WTC11 (cell line): ENCODE results near the gene PI4K2B. TPM values are rescaled to one million over a fixed set of nuclear protein-coding genes. Genes with fewer than 3 reads are reported as not detected.
A peak's percentile ranks its signal among the peaks of the same experiment; 100 is the strongest.

ENCODE experiments used
- ATF2 ChIP-seq: sonication (generic); formaldehyde crosslinking; IDR thresholded peaks from 2 replicates; pipeline ENCODE4 v1.8.1; 2022; ENCODE audit warnings: low read depth, missing genetic modification reagents, borderline replicate concordance
- ATF6 ChIP-seq: sonication (generic); formaldehyde crosslinking; IDR thresholded peaks from 2 replicates; pipeline ENCODE4 v1.8.1; 2023; ENCODE audit warnings: mild to moderate bottlenecking, missing genetic modification reagents
- CREB1 ChIP-seq: sonication (generic); formaldehyde crosslinking; IDR thresholded peaks from 2 replicates; pipeline ENCODE4 v1.8.0; 2023; ENCODE audit warnings: mild to moderate bottlenecking, missing genetic modification reagents
- ELF4 ChIP-seq: sonication (generic); formaldehyde crosslinking; IDR thresholded peaks from 2 replicates; pipeline ENCODE4 v1.8.1; 2022; ENCODE audit warnings: low read depth, mild to moderate bottlenecking, moderate library complexity, missing genetic modification reagents
- FOXJ3 ChIP-seq: sonication (generic); formaldehyde crosslinking; IDR thresholded peaks from 2 replicates; pipeline ENCODE4 v1.9.0; 2021; ENCODE audit warnings: missing genetic modification reagents, mild to moderate bottlenecking, borderline replicate concordance
- GABPB1 ChIP-seq: sonication (generic); formaldehyde crosslinking; IDR thresholded peaks from 2 replicates; pipeline ENCODE4 v1.8.1; 2023; ENCODE audit warnings: mild to moderate bottlenecking, missing genetic modification reagents
- MYBL2 ChIP-seq: sonication (generic); formaldehyde crosslinking; IDR thresholded peaks from 2 replicates; pipeline ENCODE4 v1.8.1; 2023; ENCODE audit warnings: mild to moderate bottlenecking, moderate library complexity, missing genetic modification reagents
- SMAD3 ChIP-seq: sonication (generic); formaldehyde crosslinking; IDR thresholded peaks from 2 replicates; pipeline ENCODE4 v1.8.0; 2022; ENCODE audit warnings: missing genetic modification reagents, mild to moderate bottlenecking, borderline replicate concordance
- TCF7 ChIP-seq: sonication (generic); formaldehyde crosslinking; IDR thresholded peaks from 2 replicates; pipeline ENCODE4 v1.8.0; 2022; ENCODE audit warnings: mild to moderate bottlenecking, low read depth, missing genetic modification reagents, moderate library complexity
- TEAD1 ChIP-seq: sonication (generic); formaldehyde crosslinking; IDR thresholded peaks from 2 replicates; pipeline ENCODE4 v1.8.0; 2022; ENCODE audit warnings: mild to moderate bottlenecking, missing genetic modification reagents
- ZBTB21 ChIP-seq: sonication (generic); formaldehyde crosslinking; IDR thresholded peaks from 2 replicates; pipeline ENCODE4 v1.8.1; 2023; ENCODE audit warnings: mild to moderate bottlenecking, missing genetic modification reagents, borderline replicate concordance
- ZNF138 ChIP-seq: sonication (generic); formaldehyde crosslinking; conservative IDR thresholded peaks from 2 replicates; pipeline ENCODE4 v1.8.1; 2022; ENCODE audit warnings: mild to moderate bottlenecking, moderate library complexity, missing genetic modification reagents
- ZNF317 ChIP-seq: sonication (generic); formaldehyde crosslinking; IDR thresholded peaks from 2 replicates; pipeline ENCODE4 v1.8.1; 2023; ENCODE audit warnings: low read depth, mild to moderate bottlenecking, moderate library complexity, missing genetic modification reagents, borderline replicate concordance
- ZNF425 ChIP-seq: fragments of 250-450 bp; sonication (Bioruptor Pico); conservative IDR thresholded peaks from 2 replicates; pipeline ENCODE4 v1.9.0; 2021; ENCODE audit warnings: mild to moderate bottlenecking
- ZNF512 ChIP-seq: sonication (generic); formaldehyde crosslinking; IDR thresholded peaks from 2 replicates; pipeline ENCODE4 v1.8.1; 2022; ENCODE audit warnings: missing genetic modification reagents, borderline replicate concordance
- ZNF532 ChIP-seq: fragments of 250-450 bp; sonication (Bioruptor Pico); IDR thresholded peaks from 2 replicates; pipeline ENCODE4 v1.9.0; 2021; ENCODE audit warnings: mild to moderate bottlenecking, borderline replicate concordance
- total RNA-seq: library from RNA; stranded (reverse); gene quantifications from 3 replicates; pipeline ENCODE4 v1.2.3, GENCODE V29; 2021
- TF ChIP-seq, protein P1 (sequence below): sonication (generic); formaldehyde crosslinking; IDR thresholded peaks from 2 replicates; pipeline ENCODE4 v1.8.1; 2023; ENCODE audit warnings: mild to moderate bottlenecking, missing genetic modification reagents, moderate library complexity
- TF ChIP-seq, protein P2 (sequence below): sonication (generic); formaldehyde crosslinking; IDR thresholded peaks from 2 replicates; pipeline ENCODE4 v1.8.1; 2023; ENCODE audit warnings: mild to moderate bottlenecking, missing genetic modification reagents
- TF ChIP-seq, protein P3 (sequence below): sonication (generic); formaldehyde crosslinking; IDR thresholded peaks from 2 replicates; pipeline ENCODE4 v1.8.0; 2022; ENCODE audit warnings: mild to moderate bottlenecking, missing genetic modification reagents
- TF ChIP-seq, protein P4 (sequence below): fragments of 250-450 bp; sonication (Bioruptor Pico); IDR thresholded peaks from 2 replicates; pipeline ENCODE4 v2.1.2; 2022; ENCODE audit warnings: mild to moderate bottlenecking, moderate library complexity

Gene PI4K2B
- total RNA-seq, 1 experiment from 2014 or later: 15.1 TPM

DNA sequence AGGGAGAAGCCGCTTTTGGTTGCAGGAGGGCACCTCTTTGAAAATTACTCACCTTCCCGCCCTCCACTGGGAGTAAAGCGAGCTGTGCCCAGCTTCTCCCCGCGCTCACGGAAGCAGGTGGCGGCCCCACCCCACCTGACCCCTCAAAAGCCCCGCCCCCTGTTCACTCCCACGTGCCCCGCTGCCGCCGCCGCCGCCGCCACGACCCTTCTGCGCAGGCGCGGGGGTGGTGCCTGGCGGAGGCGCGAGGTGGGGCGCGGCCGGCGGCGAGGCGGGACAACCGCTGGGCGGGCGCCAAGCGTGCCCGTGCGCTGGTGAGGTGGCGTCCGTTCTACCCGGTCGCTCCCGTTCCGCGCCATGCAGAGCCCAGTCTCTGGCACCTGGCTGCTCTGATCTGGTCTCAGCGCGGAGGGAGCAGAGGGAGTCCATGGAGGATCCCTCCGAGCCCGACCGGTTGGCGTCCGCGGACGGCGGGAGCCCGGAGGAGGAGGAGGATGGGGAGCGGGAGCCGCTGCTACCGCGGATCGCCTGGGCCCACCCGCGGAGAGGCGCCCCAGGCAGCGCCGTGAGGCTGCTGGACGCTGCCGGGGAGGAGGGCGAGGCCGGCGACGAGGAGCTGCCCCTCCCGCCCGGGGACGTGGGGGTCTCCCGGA is at the start of gene PI4K2B (continued):
- TF ChIP-seq FOXJ3 (CRISPR knock-in tag): no peak
- no peak for TF ChIP-seq ATF2 (CRISPR knock-in tag)
- TF ChIP-seq ZNF425 (CRISPR knock-in tag): no peak
- TF ChIP-seq, protein P1, sequence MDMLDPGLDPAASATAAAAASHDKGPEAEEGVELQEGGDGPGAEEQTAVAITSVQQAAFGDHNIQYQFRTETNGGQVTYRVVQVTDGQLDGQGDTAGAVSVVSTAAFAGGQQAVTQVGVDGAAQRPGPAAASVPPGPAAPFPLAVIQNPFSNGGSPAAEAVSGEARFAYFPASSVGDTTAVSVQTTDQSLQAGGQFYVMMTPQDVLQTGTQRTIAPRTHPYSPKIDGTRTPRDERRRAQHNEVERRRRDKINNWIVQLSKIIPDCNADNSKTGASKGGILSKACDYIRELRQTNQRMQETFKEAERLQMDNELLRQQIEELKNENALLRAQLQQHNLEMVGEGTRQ: peak; percentile 89
- TF ChIP-seq ZNF317 (CRISPR knock-in tag): no peak
- TF ChIP-seq GABPB1 (CRISPR knock-in tag): no peak
- no peak; the same call in 1 of the 2 replicates for TF ChIP-seq ELF4 (CRISPR knock-in tag)
- peak; percentile 74; the same call in 1 of the 2 replicates for TF ChIP-seq ZBTB21 (CRISPR knock-in tag)
- TF ChIP-seq, protein P2, sequence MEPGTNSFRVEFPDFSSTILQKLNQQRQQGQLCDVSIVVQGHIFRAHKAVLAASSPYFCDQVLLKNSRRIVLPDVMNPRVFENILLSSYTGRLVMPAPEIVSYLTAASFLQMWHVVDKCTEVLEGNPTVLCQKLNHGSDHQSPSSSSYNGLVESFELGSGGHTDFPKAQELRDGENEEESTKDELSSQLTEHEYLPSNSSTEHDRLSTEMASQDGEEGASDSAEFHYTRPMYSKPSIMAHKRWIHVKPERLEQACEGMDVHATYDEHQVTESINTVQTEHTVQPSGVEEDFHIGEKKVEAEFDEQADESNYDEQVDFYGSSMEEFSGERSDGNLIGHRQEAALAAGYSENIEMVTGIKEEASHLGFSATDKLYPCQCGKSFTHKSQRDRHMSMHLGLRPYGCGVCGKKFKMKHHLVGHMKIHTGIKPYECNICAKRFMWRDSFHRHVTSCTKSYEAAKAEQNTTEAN (CRISPR knock-in tag): no peak
- no peak for TF ChIP-seq TCF7 (CRISPR knock-in tag)
- TF ChIP-seq, protein P3, sequence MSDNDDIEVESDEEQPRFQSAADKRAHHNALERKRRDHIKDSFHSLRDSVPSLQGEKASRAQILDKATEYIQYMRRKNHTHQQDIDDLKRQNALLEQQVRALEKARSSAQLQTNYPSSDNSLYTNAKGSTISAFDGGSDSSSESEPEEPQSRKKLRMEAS (CRISPR knock-in tag): peak; percentile 54; the same call in 1 of the 2 replicates
- TF ChIP-seq TEAD1 (CRISPR knock-in tag): peak; percentile 90
- TF ChIP-seq CREB1 (CRISPR knock-in tag): no peak
- no peak for TF ChIP-seq MYBL2
- no peak for TF ChIP-seq ZNF138 (CRISPR knock-in tag)
- TF ChIP-seq ZNF532: no peak
- no peak for TF ChIP-seq ZNF512
- no peak; the same call in 1 of the 2 replicates for TF ChIP-seq SMAD3 (CRISPR knock-in tag)
- TF ChIP-seq, protein P4, sequence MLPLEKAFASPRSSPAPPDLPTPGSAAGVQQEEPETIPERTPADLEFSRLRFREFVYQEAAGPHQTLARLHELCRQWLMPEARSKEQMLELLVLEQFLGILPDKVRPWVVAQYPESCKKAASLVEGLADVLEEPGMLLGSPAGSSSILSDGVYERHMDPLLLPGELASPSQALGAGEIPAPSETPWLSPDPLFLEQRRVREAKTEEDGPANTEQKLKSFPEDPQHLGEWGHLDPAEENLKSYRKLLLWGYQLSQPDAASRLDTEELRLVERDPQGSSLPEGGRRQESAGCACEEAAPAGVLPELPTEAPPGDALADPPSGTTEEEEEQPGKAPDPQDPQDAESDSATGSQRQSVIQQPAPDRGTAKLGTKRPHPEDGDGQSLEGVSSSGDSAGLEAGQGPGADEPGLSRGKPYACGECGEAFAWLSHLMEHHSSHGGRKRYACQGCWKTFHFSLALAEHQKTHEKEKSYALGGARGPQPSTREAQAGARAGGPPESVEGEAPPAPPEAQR: no peak
- TF ChIP-seq ATF6: no peak
